Left lung (tissue), 10 donors: ENCODE results near the gene KRT15. TPM values are rescaled to one million over a fixed set of nuclear protein-coding genes. Genes with fewer than 3 reads are reported as not detected.
"Not testable (repeated sequence)": the region's sequence is repeated elsewhere in the genome, so short reads cannot be mapped to it uniquely, and the experiment has no call there.

Experiments
- ATAC-seq: fragments of 200-7000 bp; cut with Tn5 transposase; one replicate; pipeline ENCODE4 v1.9.1; 2020; ENCODE audit warnings: moderate library complexity
- DNase-seq, 4 donors: peaks; one replicate each; pipeline ENCODE4 v3.0.0-alpha.2; 2013 to 2020
- H3K27ac ChIP-seq, 2 donors: fragments of 200-600 bp; sonication (generic) in 1 of 2; one replicate each; pipeline versions ENCODE4 v1.5.0 to v1.8.0; 2020 to 2021
- H3K27me3 ChIP-seq, 2 donors: fragments of 200-600 bp; sonication (generic) in 1 of 2; one replicate each; pipeline versions ENCODE4 v1.5.0 to v1.8.0; 2020 to 2021
- H3K36me3 ChIP-seq, 2 donors: fragments of 200-600 bp; sonication (generic) in 1 of 2; one replicate each; pipeline versions ENCODE4 v1.5.0 to v1.8.0; 2020 to 2021
- H3K4me1 ChIP-seq, 2 donors: fragments of 200-600 bp; one replicate each; pipeline ENCODE4 v1.8.0; 2021
- H3K4me3 ChIP-seq, 2 donors: fragments of 200-600 bp; sonication (generic) in 1 of 2; one replicate each; pipeline versions ENCODE4 v1.5.0 to v1.8.0; 2020 to 2021; ENCODE audit warnings: mild to moderate bottlenecking in 1 of 2
- H3K9me3 ChIP-seq, 2 donors: fragments of 200-600 bp; sonication (generic) in 1 of 2; one replicate each; pipeline versions ENCODE4 v1.5.0 to v1.8.0; 2020 to 2021
- CTCF ChIP-seq, 2 donors: fragments of 200-600 bp; sonication (generic) in 1 of 2; IDR thresholded peaks; one replicate each; pipeline versions ENCODE4 v1.5.0 to v1.8.0; 2021; ENCODE audit warnings: antibody characterized with exemption in 2 of 2
- intact Hi-C, 2 donors: fragments of 100-400 bp; cut with DNase I; formaldehyde crosslinking; loops; one replicate each; pipeline versions ENCODE4 v1.11.2 to v1.14.2; 2022
- polyA plus RNA-seq, 6 donors: library from polyadenylated mRNA; unstranded; fragments of 120-200 nt; gene quantifications; one replicate each; pipeline ENCODE4 v1.2.1, GENCODE V29; 2013; ENCODE audit not compliant: insufficient read length in 6 of 6
- total RNA-seq, 2 donors: library from RNA; stranded (reverse); fragmentation: NEBNext Ultra II Directional; extraction: Animal tissue kit (Norgen Biotek cat#: 25700); gene quantifications; one replicate each; pipeline ENCODE4 v1.2.1, GENCODE V29; 2021
- donor health status: DM: no; HTN: yes; CAD: no.
- donor health status: DM: no; HTN: no; CAD: no.

Gene KRT15
- total and polyA plus RNA-seq, 8 donors, result 1.3 to 27.8 (median 2.3) TPM

- ATAC-seq, result no peak
- H3K27ac ChIP-seq, result peak overlapping the region in 1 of 2 donors; percentile 33
- peaks cover 16 to 22% of the 10 kb centered on the region in 2 donors for H3K4me1 ChIP-seq
- H3K36me3 ChIP-seq, result no peaks in the 10 kb centered on the region
- intact Hi-C loops, result loop anchor here in 1 of 2 donors (10.0 kb wide), 1 partner anchor 640 kb away; no protein-coding TSS in a partner anchor
- DNase-seq, result no peak
- peaks cover 0 to 6% of the 10 kb centered on the region in 2 donors for H3K9me3 ChIP-seq
- H3K4me3 ChIP-seq, result no peak overlapping the region
- H3K27me3 ChIP-seq, result peaks cover 0 to 24% of the 10 kb centered on the region in 2 donors
- TF ChIP-seq CTCF (IDR thresholded peaks at IDR 0.05), result no peak
Observed at GRCh38 chr17:41544935-41545334, 26.2 kb upstream of the KRT15 start.

- peak in 1 of 4 donors; percentile 58 for DNase-seq
- peak; percentile 52 for ATAC-seq
- TF ChIP-seq CTCF (IDR thresholded peaks at IDR 0.05), result no peak
- Histone ChIP-seq H3K27me3 (peaks cover 0 to 24% of the 10 kb centered on the region in 2 donors), H3K27ac (peak overlapping the region in 1 of 2 donors; percentile 33), H3K9me3 (peaks cover 0 to 6% of the 10 kb centered on the region in 2 donors), H3K4me1 (peaks cover 16 to 20% of the 10 kb centered on the region in 2 donors), H3K4me3 (no peak overlapping the region), H3K36me3 (no peaks in the 10 kb centered on the region)
- intact Hi-C loops, result loop anchor here in 1 of 2 donors (10.0 kb wide), 1 partner anchor 640 kb away; no protein-coding TSS in a partner anchor
Observed at GRCh38 chr17:41544491-41544892, 25.8 kb upstream of the KRT15 start.

GRCh38 chr17:41542786-41543185 is 24.1 kb upstream of the KRT15 start:
- not testable (repeated sequence) for H3K4me1 ChIP-seq, H3K27ac ChIP-seq, H3K36me3 ChIP-seq, DNase-seq, H3K9me3 ChIP-seq, H3K4me3 ChIP-seq, ATAC-seq
- peaks cover 0 to 19% of the 10 kb centered on the region in 2 donors for H3K27me3 ChIP-seq
- intact Hi-C loops, result loop anchor here in 1 of 2 donors (10.0 kb wide), 1 partner anchor 638 kb away; no protein-coding TSS in a partner anchor

GRCh38 chr17:41542357-41542756 is 23.7 kb upstream of the KRT15 start:
- H3K9me3 ChIP-seq, result peaks cover 0 to 6% of the 10 kb centered on the region in 2 donors
- H3K27me3 ChIP-seq, result peaks cover 0 to 14% of the 10 kb centered on the region in 2 donors
- intact Hi-C loops, result loop anchor here in 1 of 2 donors (10.0 kb wide), 1 partner anchor 638 kb away; no protein-coding TSS in a partner anchor
- no peaks in the 10 kb centered on the region for H3K36me3 ChIP-seq
- no peaks in the 10 kb centered on the region for H3K4me1 ChIP-seq
- ATAC-seq, result no peak
- no peak overlapping the region for H3K27ac ChIP-seq
- DNase-seq, result no peak
- no peak for TF ChIP-seq CTCF (IDR thresholded peaks at IDR 0.05)
- H3K4me3 ChIP-seq, result no peak overlapping the region

GRCh38 chr17:41540921-41541625 is 22.4 kb upstream of the KRT15 start:
- DNase-seq (no peak), ATAC-seq (no peak)
- Histone ChIP-seq H3K4me3 (no peak overlapping the region), H3K36me3 (no peaks in the 10 kb centered on the region), H3K27me3 (peaks cover 0 to 20% of the 10 kb centered on the region in 2 donors), H3K27ac (no peak overlapping the region), H3K4me1 (no peaks in the 10 kb centered on the region), H3K9me3 (no peaks in the 10 kb centered on the region)
- no peak for TF ChIP-seq CTCF (IDR thresholded peaks at IDR 0.05)
- intact Hi-C loops, result loop anchor here in 1 of 2 donors (10.0 kb wide), 1 partner anchor 636 kb away; no protein-coding TSS in a partner anchor
